Endothelial cell of umbilical vein (primary cell): ENCODE measurements around the gene MPC2.

ENCODE experiments used
- EZH2 ChIP-seq: IDR thresholded peaks from 2 replicates; pipeline ENCODE4 v1.6.1; 2012; ENCODE audit warnings: borderline replicate concordance, low read depth, mild to moderate bottlenecking, moderate library complexity, low read length, inconsistent platforms; ENCODE audit not compliant: severe bottlenecking
- POLR2A ChIP-seq: IDR thresholded peaks from 2 replicates; pipeline ENCODE4 v1.6.1; 2012; ENCODE audit warnings: low read depth, mild to moderate bottlenecking, control low read depth, low read length
- TF ChIP-seq, protein P1 (sequence below), 2 donors: IDR thresholded peaks; 1 replicate in 1 of 2; 2 replicates in 1 of 2; pipeline ENCODE4 v1.5.1; 2011; ENCODE audit warnings: low read length in 2 of 2, mild to moderate bottlenecking in 2 of 2, moderate library complexity in 2 of 2, control low read depth in 1 of 2, inconsistent platforms in 1 of 2, low read depth in 1 of 2; ENCODE audit not compliant: insufficient read depth in 1 of 2; ENCODE audit errors: extremely low read depth in 1 of 2
- TF ChIP-seq, protein P2 (sequence below): IDR thresholded peaks from 2 replicates; pipeline ENCODE4 v1.6.1; 2011; ENCODE audit not compliant: insufficient read depth, insufficient read length

DNA sequence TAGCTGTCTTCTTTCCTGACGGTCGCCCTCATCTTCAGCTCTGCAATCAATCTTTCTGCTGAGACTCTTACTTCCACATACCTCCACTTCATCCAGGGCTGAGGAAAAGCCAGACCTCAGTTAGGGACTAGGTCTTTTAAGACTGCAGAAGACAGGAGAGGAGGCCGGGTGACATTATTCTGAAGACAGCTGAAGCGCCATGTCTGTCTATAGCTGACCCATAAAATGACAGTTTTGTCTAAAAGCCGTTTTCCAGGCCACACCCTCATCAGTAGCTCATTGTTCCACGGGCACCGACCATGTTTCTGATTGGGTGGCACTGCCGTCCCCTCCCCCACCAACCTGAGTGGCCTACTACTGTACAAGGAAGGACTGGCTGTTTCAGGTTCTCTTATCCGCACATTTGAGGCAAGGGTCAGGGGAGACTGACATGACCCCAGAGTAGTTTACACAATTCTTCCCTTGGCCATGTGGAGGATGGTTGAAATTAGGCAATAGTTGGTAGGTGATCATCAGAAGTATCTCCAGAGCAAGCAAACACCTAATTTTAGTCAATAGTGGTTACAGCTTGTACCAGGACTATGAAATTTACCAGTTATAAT lies 22.9 kb downstream of the MPC2 start, which contains the start of gene ADCY10:
- TF ChIP-seq, protein P1, sequence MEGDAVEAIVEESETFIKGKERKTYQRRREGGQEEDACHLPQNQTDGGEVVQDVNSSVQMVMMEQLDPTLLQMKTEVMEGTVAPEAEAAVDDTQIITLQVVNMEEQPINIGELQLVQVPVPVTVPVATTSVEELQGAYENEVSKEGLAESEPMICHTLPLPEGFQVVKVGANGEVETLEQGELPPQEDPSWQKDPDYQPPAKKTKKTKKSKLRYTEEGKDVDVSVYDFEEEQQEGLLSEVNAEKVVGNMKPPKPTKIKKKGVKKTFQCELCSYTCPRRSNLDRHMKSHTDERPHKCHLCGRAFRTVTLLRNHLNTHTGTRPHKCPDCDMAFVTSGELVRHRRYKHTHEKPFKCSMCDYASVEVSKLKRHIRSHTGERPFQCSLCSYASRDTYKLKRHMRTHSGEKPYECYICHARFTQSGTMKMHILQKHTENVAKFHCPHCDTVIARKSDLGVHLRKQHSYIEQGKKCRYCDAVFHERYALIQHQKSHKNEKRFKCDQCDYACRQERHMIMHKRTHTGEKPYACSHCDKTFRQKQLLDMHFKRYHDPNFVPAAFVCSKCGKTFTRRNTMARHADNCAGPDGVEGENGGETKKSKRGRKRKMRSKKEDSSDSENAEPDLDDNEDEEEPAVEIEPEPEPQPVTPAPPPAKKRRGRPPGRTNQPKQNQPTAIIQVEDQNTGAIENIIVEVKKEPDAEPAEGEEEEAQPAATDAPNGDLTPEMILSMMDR (IDR thresholded peaks at IDR 0.05; ENCODE audit: extremely low read depth in 1 of 2, insufficient read depth in 1 of 2, low read depth in 1 of 2, low read length in 2 of 2), result no peak
- TF ChIP-seq POLR2A, result no peak
- TF ChIP-seq, protein P2, sequence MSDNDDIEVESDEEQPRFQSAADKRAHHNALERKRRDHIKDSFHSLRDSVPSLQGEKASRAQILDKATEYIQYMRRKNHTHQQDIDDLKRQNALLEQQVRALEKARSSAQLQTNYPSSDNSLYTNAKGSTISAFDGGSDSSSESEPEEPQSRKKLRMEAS, result no peak
- no peak for TF ChIP-seq EZH2
